GM12878 (cell line): Measurements from ENCODE around the gene AK5. TPM values are rescaled to one million over a fixed set of nuclear protein-coding genes. Genes with fewer than 3 reads are reported as not detected.

ENCODE experiments used
- ATAC-seq: fragments of 200-7000 bp; cut with Tn5 transposase; 3 replicates; pipeline ENCODE4 v1.9.1; 2020; ENCODE audit warnings: mild to moderate bottlenecking, moderate library complexity
- BruUV-seq: library from RNA; stranded (reverse); fragments of 400-500 nt; replicated peaks from 2 replicates; lab custom pipeline; 2021; lab: Mats Ljungman, UMichigan
- CTCF ChIA-PET: fragments of 300-600 bp; sonication (Branson Sonifier 250); formaldehyde crosslinking; extraction: SDS; loops from one replicate; lab custom pipeline; 2021; ENCODE audit warnings: inconsistent platforms; lab: Yijun Ruan, JAX
- POLR2A ChIA-PET: fragments of 350-600 bp; formaldehyde crosslinking; extraction: SDS; loops from one replicate; lab custom pipeline; 2021; ENCODE audit warnings: inconsistent platforms; lab: Charles Lee
- RAD21 ChIA-PET: fragments of 300-600 bp; sonication (Branson Sonifier 250); formaldehyde crosslinking; loops from one replicate; lab custom pipeline; 2023; ENCODE audit warnings: antibody characterized with exemption; ENCODE audit not compliant: unreplicated experiment; lab: Charles Lee
- SMC1A ChIA-PET: fragments of 300-600 bp; sonication (Branson Sonifier 250); formaldehyde crosslinking; loops from one replicate; lab custom pipeline; 2023; ENCODE audit not compliant: unreplicated experiment, uncharacterized antibody; lab: Charles Lee
- DNase-seq: peaks from one replicate; pipeline ENCODE4 v3.0.0-alpha.2; 2011; ENCODE audit warnings: low read depth, low spot score
- FAIRE-seq: peaks from 3 replicates; lab custom pipeline; 2011; peaks lifted over from hg19 to GRCh38; lab: Jason Lieb, UNC
- H2AFZ ChIP-seq: 2 replicates; pipeline ENCODE4 v1.6.0; 2011; ENCODE audit warnings: low read depth, low read length, control low read depth; ENCODE audit not compliant: control insufficient read depth
- H3K27ac ChIP-seq: 2 replicates; pipeline ENCODE4 v1.5.1; 2011; ENCODE audit warnings: control low read depth; ENCODE audit not compliant: control insufficient read depth, insufficient read depth
- H3K27me3 ChIP-seq, 2 experiments: replicated peaks in 1 of 2; 2 replicates each; pipeline versions ENCODE4 v1.6.0 to v1.6.1; 2011; ENCODE audit warnings: low read length in 1 of 2; ENCODE audit not compliant: control insufficient read depth in 2 of 2, insufficient read depth in 2 of 2
- H3K36me3 ChIP-seq, 2 experiments: 2 replicates each; pipeline ENCODE4 v1.5.1; 2011; ENCODE audit warnings: low read length in 1 of 2; ENCODE audit not compliant: control insufficient read depth in 2 of 2, insufficient read depth in 2 of 2
- H3K4me1 ChIP-seq: 2 replicates; pipeline ENCODE4 v1.6.1; 2011; ENCODE audit warnings: mild to moderate bottlenecking, low read length, moderate library complexity, mixed read lengths; ENCODE audit not compliant: control insufficient read depth, insufficient read depth
- H3K4me2 ChIP-seq: 2 replicates; pipeline ENCODE4 v1.6.0; 2011; ENCODE audit warnings: control low read depth; ENCODE audit not compliant: control insufficient read depth, insufficient read depth
- H3K4me3 ChIP-seq: fragments of 200-600 bp; sonication (generic); 2 replicates; pipeline ENCODE4 v1.5.1; 2016
- H3K79me2 ChIP-seq: 2 replicates; pipeline ENCODE4 v1.6.0; 2011; ENCODE audit warnings: low read length; ENCODE audit not compliant: control insufficient read depth, insufficient read depth
- H3K9ac ChIP-seq: 2 replicates; pipeline ENCODE4 v1.8.0; 2011; ENCODE audit warnings: low read length, control low read depth, mixed read lengths; ENCODE audit not compliant: control insufficient read depth, insufficient read depth
- H3K9me3 ChIP-seq: replicated peaks from 3 replicates; pipeline ENCODE4 v1.5.1; 2011; ENCODE audit warnings: mild to moderate bottlenecking, low read length; ENCODE audit not compliant: control insufficient read depth, insufficient read depth
- H4K20me1 ChIP-seq: 2 replicates; pipeline ENCODE4 v1.6.0; 2011; ENCODE audit not compliant: control insufficient read depth, insufficient read depth
- EZH2 ChIP-seq: IDR thresholded peaks from 2 replicates; pipeline ENCODE4 v1.6.1; 2012; ENCODE audit warnings: low read depth, mild to moderate bottlenecking, control low read depth, inconsistent platforms, low read length, borderline replicate concordance; ENCODE audit not compliant: control insufficient read depth
- FOXM1 ChIP-seq: IDR thresholded peaks from 2 replicates; pipeline ENCODE4 v1.6.1; 2012; ENCODE audit warnings: low read depth, mild to moderate bottlenecking, inconsistent platforms, low read length, moderate library complexity
- GABPA ChIP-seq: IDR thresholded peaks from 2 replicates; pipeline ENCODE4 v1.6.1; 2014; ENCODE audit warnings: antibody characterized with exemption, low read depth, mild to moderate bottlenecking, inconsistent platforms
- IKZF1 ChIP-seq: fragments of 450-650 bp; conservative IDR thresholded peaks from 2 replicates; pipeline ENCODE4 v1.6.1; 2017; ENCODE audit warnings: antibody characterized with exemption, mild to moderate bottlenecking
- IRF4 ChIP-seq: IDR thresholded peaks from 2 replicates; pipeline ENCODE4 v1.6.1; 2011; ENCODE audit warnings: low read depth, low read length
- PML ChIP-seq: IDR thresholded peaks from 2 replicates; pipeline ENCODE4 v1.6.1; 2012; ENCODE audit warnings: low read length, inconsistent platforms
- POLR2AphosphoS2 ChIP-seq: IDR thresholded peaks from 2 replicates; pipeline ENCODE4 v1.6.1; 2011; ENCODE audit warnings: low read depth, mild to moderate bottlenecking, low read length, improper control_type of control experiment, moderate library complexity
- PRDM15 ChIP-seq: fragments of 450-650 bp; formaldehyde crosslinking; IDR thresholded peaks from 2 replicates; pipeline ENCODE4 v1.4.0; 2020; ENCODE audit warnings: mild to moderate bottlenecking, moderate library complexity
- RCOR1 ChIP-seq: conservative IDR thresholded peaks from 2 replicates; pipeline ENCODE4 v1.6.1; 2012; ENCODE audit warnings: low read depth, low read length, improper control_type of control experiment
- ZZZ3 ChIP-seq: IDR thresholded peaks from 2 replicates; pipeline ENCODE4 v1.6.1; 2011; ENCODE audit warnings: low read depth; ENCODE audit not compliant: control insufficient read depth, insufficient read length
- WGBS: methylation state at CpG from one replicate; pipeline ENCODE4 v1.1.6; 2016; ENCODE audit warnings: low lambda C conversion rate; ENCODE audit not compliant: insufficient replicate concordance, insufficient coverage; ENCODE audit errors: missing lambda C conversion rate; 5-methylcytosine and 5-hydroxymethylcytosine counted together
- in situ Hi-C: fragments of 300-500 bp; cut with MboI; formaldehyde crosslinking; loops from 9 replicates; pipeline ENCODE4 v1.14.3; 2018; ENCODE audit warnings: mixed read lengths
- intact Hi-C: fragments of 100-400 bp; cut with micrococcal nuclease; formaldehyde crosslinking; loops from one replicate; pipeline ENCODE4 v1.14.2; 2022; ENCODE audit not compliant: unreplicated experiment
- polyA plus RNA-seq, 11 experiments: library from polyadenylated mRNA; depleted of rRNA in 4 of 11; unstranded in 6 of 11; stranded (reverse) in 5 of 11; fragments of >200 nt; fragmentation: Nextera tagmentation in 4 of 11; fragmentation: Illumina TruSeq in 1 of 11; extraction: Ambion mirVana in 4 of 11; extraction: Trizol in 1 of 11; gene quantifications; 1 replicate in 1 of 11; 2 replicates in 10 of 11; pipeline versions ENCODE4 v1.2.1 to v1.2.3, GENCODE V29; 2011 to 2016; ENCODE audit warnings: inconsistent platforms in 2 of 11, missing spikeins in 2 of 11, low read depth in 1 of 11
- total RNA-seq, 4 experiments: library from RNA; depleted of rRNA in 3 of 4; stranded (reverse); fragments of >200 nt in 3 of 4; fragmentation: Illumina TruSeq in 1 of 4; extraction: Trizol in 1 of 4; gene quantifications; 2 replicates each; pipeline versions ENCODE4 v1.2.1 to v1.2.3, GENCODE V29; 2013 to 2021

AK5 gene
- total and polyA plus RNA-seq, 10 of the 15 experiments (the other 5 are each of a cell fraction or from before 2014, with no cell fraction given), result 0.08 to 0.33 TPM; not detected in 8

GRCh38 chr1:77234096-77234495, 47.7 kb upstream of the AK5 start:
- ChIA-PET POLR2A (no interaction called here), RAD21 (no interaction called here), CTCF (no interaction called here), SMC1A (no interaction called here)
- no peaks in the 10 kb centered on the region for H3K36me3 ChIP-seq
- in situ Hi-C loops, result no loop called here
- no peak overlapping the region for H3K4me2 ChIP-seq
- H4K20me1 ChIP-seq, result no peaks in the 10 kb centered on the region
- no peak overlapping the region for H3K4me3 ChIP-seq
- no peak overlapping the region for H3K27ac ChIP-seq
- H3K9me3 ChIP-seq, result no peaks in the 10 kb centered on the region
- H3K4me1 ChIP-seq, result no peaks in the 10 kb centered on the region
- TF ChIP-seq ZZZ3 (no peak), RCOR1 (no peak), IKZF1 (no peak), PRDM15 (CRISPR knock-in tag) (no peak), IRF4 (no peak), EZH2 (no peak), GABPA (no peak), FOXM1 (no peak), PML (no peak), POLR2AphosphoS2 (no peak)
- 39% methylated on average over 1 of the region's 1 CpG for WGBS
- FAIRE-seq, result no peak
- BruUV-seq, result no TSS peak
- no peaks in the 10 kb centered on the region for H3K27me3 ChIP-seq
- intact Hi-C loops, result no loop called here
- no peak overlapping the region for H3K9ac ChIP-seq
- no peak overlapping the region for H2AFZ ChIP-seq
- ATAC-seq, result no peak
- DNase-seq, result no peak
- H3K79me2 ChIP-seq, result no peaks in the 10 kb centered on the region
